GM23248 (cell line): ENCODE results near the gene IL4R. TPM values are rescaled to one million over a fixed set of nuclear protein-coding genes. Genes with fewer than 3 reads are reported as not detected.
A peak's percentile ranks its signal among the peaks of the same experiment; 100 is the strongest.

ENCODE experiments used
- DNase-seq: peaks from one replicate; pipeline ENCODE4 v3.0.0-alpha.2; 2015
- H2AFZ ChIP-seq: fragments of 200-600 bp; sonication (generic); 2 replicates; pipeline ENCODE4 v1.6.1; 2016; ENCODE audit warnings: antibody characterized with exemption
- H3F3A ChIP-seq: fragments of 200-600 bp; sonication (generic); 2 replicates; pipeline ENCODE4 v1.6.1; 2016; ENCODE audit warnings: mild to moderate bottlenecking, antibody characterized with exemption, mixed run types; ENCODE audit not compliant: insufficient read depth
- H3K27ac ChIP-seq: fragments of 200-600 bp; sonication (generic); 2 replicates; pipeline ENCODE4 v1.5.1; 2016; ENCODE audit warnings: mild to moderate bottlenecking
- H3K27me3 ChIP-seq: fragments of 200-600 bp; sonication (generic); replicated peaks from 2 replicates; pipeline ENCODE4 v1.6.1; 2016; ENCODE audit warnings: mild to moderate bottlenecking; ENCODE audit not compliant: insufficient read depth
- H3K36me3 ChIP-seq: fragments of 200-600 bp; sonication (generic); 2 replicates; pipeline ENCODE4 v1.6.1; 2016; ENCODE audit warnings: low read depth, mild to moderate bottlenecking
- H3K4me1 ChIP-seq: fragments of 200-600 bp; sonication (generic); 2 replicates; pipeline ENCODE4 v1.6.1; 2016; ENCODE audit warnings: mild to moderate bottlenecking; ENCODE audit not compliant: insufficient read depth
- H3K4me2 ChIP-seq: fragments of 200-600 bp; sonication (generic); one replicate; pipeline ENCODE4 v1.6.1; 2016; ENCODE audit warnings: mild to moderate bottlenecking; ENCODE audit not compliant: unreplicated experiment
- H3K4me3 ChIP-seq: fragments of 200-600 bp; sonication (generic); 2 replicates; pipeline ENCODE4 v1.5.1; 2016; ENCODE audit warnings: mild to moderate bottlenecking
- H3K79me2 ChIP-seq: fragments of 200-600 bp; sonication (generic); 2 replicates; pipeline ENCODE4 v1.6.1; 2016; ENCODE audit warnings: mild to moderate bottlenecking; ENCODE audit not compliant: insufficient read depth
- H3K9ac ChIP-seq: fragments of 200-600 bp; sonication (generic); 2 replicates; pipeline ENCODE4 v1.6.1; 2016; ENCODE audit warnings: mild to moderate bottlenecking
- H3K9me2 ChIP-seq: fragments of 200-600 bp; sonication (generic); 2 replicates; pipeline ENCODE4 v1.6.1; 2016; ENCODE audit warnings: mixed run types, mild to moderate bottlenecking, moderate library complexity; ENCODE audit not compliant: insufficient read depth
- H3K9me3 ChIP-seq: fragments of 200-600 bp; sonication (generic); one replicate; pipeline ENCODE4 v1.6.1; 2017; ENCODE audit warnings: low read depth
- H4K20me1 ChIP-seq: fragments of 200-600 bp; sonication (generic); 2 replicates; pipeline ENCODE4 v1.6.0; 2016; ENCODE audit not compliant: insufficient read depth
- EZH2 ChIP-seq: fragments of 200-600 bp; sonication (generic); IDR thresholded peaks from 2 replicates; pipeline ENCODE4 v1.6.1; 2018; ENCODE audit warnings: antibody characterized with exemption, mild to moderate bottlenecking; ENCODE audit not compliant: insufficient read depth, poor library complexity, severe bottlenecking
- EZH2phosphoT487 ChIP-seq: fragments of 200-600 bp; sonication (generic); IDR thresholded peaks from 2 replicates; pipeline ENCODE4 v1.6.1; 2018; ENCODE audit warnings: antibody characterized with exemption, moderate library complexity, mild to moderate bottlenecking, low read depth; ENCODE audit not compliant: insufficient read depth
- WGBS, 2 experiments: methylation state at CpG; one replicate each; pipeline ENCODE4 v1.1.6; 2015 to 2017; ENCODE audit warnings: low lambda C conversion rate in 2 of 2, low coverage in 1 of 2; ENCODE audit errors: missing lambda C conversion rate in 2 of 2; 5-methylcytosine and 5-hydroxymethylcytosine counted together
- in situ Hi-C: fragments of 300-500 bp; cut with MboI; formaldehyde crosslinking; loops from 2 replicates; pipeline ENCODE4 v1.15.0; 2020
- polyA plus RNA-seq: library from polyadenylated mRNA; unstranded; fragments of >200 nt; fragmentation: Nextera tagmentation; extraction: Ambion mirVana; gene quantifications from 2 replicates; pipeline ENCODE4 v1.2.1, GENCODE V29; 2016
- total RNA-seq: library from RNA; depleted of rRNA; stranded (reverse); fragments of >200 nt; shearing (Covaris generic); gene quantifications from 2 replicates; pipeline ENCODE4 v1.2.3, GENCODE V29; 2014

The IL4R gene
- total and polyA plus RNA-seq, 2 experiments from 2014 or later = 11.7 to 17.7 TPM

DNA sequence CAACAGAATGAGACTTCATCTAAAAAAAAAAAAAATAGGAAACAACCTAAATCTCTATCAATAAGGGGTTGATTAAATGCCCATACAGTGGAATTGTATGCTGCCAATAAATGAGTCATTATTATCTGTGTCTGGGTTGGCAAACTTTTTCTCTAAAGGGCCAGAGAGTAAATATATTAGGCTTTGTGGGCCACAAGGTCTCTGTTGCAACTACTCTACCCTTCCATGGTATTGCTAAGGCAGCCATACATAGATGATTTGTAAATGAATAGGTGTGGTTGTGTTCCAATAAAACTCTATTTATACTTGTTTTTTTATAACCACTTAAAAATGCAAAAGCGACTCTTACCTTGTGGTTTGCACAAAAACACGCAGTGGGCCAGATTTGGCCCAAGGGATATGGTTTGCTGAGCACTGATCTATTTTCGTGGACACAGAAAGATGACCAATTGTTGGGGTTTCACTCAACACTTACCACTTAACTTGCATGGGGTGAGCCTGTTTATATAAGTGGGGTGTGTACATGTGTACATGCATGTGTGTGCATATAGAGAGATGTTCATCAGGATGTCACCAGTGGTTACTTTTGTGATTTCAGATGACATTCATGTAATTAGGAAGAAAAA, 12.4 kb upstream of the IL4R start:
- 82 to 84% methylated on average over 3 of the region's 3 CpGs for WGBS, 2 experiments
- no peaks in the 10 kb centered on the region for H3K9me3 ChIP-seq

DNA sequence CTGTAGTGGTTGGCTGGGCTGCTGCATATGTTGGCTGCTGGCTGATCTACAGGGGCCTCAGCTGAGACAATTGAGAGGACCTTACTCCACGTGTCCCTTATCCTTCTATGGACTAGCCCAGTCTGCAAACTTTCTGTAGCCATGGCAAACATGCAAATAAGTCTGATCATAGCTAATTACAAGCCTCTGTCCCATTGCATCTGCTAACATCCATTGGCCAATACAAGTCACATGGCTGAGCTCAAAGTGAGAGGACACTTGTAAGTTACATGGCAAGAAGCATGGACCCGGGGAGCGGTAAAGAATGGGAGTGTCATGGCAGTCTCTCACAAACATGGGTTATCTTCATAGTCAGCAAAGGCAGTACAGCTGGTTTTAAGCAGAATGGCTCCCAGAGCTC, 11.6 kb upstream of the IL4R start:
- Histone ChIP-seq H3K27me3 (no peaks in the 10 kb centered on the region), H3K79me2 (no peaks in the 10 kb centered on the region), H3K9me2 (no peaks in the 10 kb centered on the region), H3F3A (0 out of 2 replicates have a peak, but pooled peaks cover 8% of the 10 kb centered on the region), H3K4me1 (0 out of 2 replicates have a peak, but pooled peaks cover 3% of the 10 kb centered on the region), H3K4me3 (no peak overlapping the region), H3K9ac (no peak overlapping the region), H3K9me3 (no peaks in the 10 kb centered on the region), H2AFZ (no peak overlapping the region), H3K4me2 (no peak overlapping the region), H3K27ac (no peak overlapping the region), H3K36me3 (no peaks in the 10 kb centered on the region), H4K20me1 (no peaks in the 10 kb centered on the region)
- TF ChIP-seq EZH2phosphoT487 = no peak
- TF ChIP-seq EZH2 = no peak
- WGBS, 2 experiments = 96 to 99% methylated on average over 3 of the region's 3 CpGs
- no peak for DNase-seq
- in situ Hi-C loops = no loop called here

More for the DNA sequence above, 12.4 kb upstream of the IL4R start:
- H3K4me2 ChIP-seq = no peak overlapping the region
- H3F3A ChIP-seq = 0 out of 2 replicates have a peak, but pooled peaks cover 8% of the 10 kb centered on the region
- no peak overlapping the region for H3K4me3 ChIP-seq
- H4K20me1 ChIP-seq = no peaks in the 10 kb centered on the region
- H3K4me1 ChIP-seq = 0 out of 2 replicates have a peak, but pooled peaks cover 3% of the 10 kb centered on the region
- H3K36me3 ChIP-seq = no peaks in the 10 kb centered on the region
- no peak overlapping the region for H3K27ac ChIP-seq
- TF ChIP-seq EZH2 (no peak), EZH2phosphoT487 (no peak)
- peak; percentile 22 for DNase-seq
- no peaks in the 10 kb centered on the region for H3K79me2 ChIP-seq
- no peaks in the 10 kb centered on the region for H3K9me2 ChIP-seq
- H3K9ac ChIP-seq = no peak overlapping the region
- no peaks in the 10 kb centered on the region for H3K27me3 ChIP-seq
- in situ Hi-C loops = no loop called here
- H2AFZ ChIP-seq = no peak overlapping the region

DNA sequence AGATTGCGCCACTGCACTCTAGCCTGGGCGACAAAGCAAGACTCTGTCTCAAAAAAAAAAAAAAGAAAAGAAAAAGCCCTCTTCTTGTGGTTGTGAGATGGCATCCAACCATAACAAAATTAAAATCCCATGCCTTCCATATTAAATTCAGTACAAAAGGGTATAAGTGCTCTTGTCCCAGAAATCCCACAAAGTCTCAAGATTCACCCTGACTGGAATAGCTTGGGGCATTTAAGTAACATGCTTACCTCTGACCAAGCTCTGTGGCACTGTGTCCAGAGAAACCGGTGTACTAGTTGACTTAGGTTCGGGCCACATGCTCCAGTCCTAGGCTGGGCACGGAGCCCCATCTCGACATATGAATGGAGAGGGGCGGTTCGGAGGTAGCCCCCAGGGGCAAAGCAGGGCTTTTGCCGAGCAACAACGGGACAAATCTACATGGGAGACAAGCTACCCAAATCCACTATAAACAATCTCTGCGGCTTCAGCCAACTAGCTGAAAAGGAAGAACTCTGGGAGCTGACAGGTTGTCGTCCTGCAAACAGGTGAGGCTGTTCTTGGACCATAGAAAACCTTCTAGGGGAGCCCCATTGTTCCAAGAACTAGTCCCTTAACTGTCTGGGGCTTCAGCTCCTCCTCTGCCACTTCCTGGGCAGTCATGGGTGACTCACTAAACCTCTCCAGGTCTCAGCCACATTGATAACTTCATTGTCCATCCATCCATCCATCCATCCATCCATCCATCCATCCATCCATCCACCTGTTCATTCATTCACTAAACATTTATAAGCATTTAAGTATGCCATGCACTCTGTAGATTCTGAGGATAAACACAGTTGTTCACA, 10.3 kb upstream of the IL4R start:
- 90 to 92% methylated on average over 12 of the region's 12 CpGs for WGBS, 2 experiments
- H3K9ac ChIP-seq = no peak overlapping the region
- in situ Hi-C loops = no loop called here

DNA sequence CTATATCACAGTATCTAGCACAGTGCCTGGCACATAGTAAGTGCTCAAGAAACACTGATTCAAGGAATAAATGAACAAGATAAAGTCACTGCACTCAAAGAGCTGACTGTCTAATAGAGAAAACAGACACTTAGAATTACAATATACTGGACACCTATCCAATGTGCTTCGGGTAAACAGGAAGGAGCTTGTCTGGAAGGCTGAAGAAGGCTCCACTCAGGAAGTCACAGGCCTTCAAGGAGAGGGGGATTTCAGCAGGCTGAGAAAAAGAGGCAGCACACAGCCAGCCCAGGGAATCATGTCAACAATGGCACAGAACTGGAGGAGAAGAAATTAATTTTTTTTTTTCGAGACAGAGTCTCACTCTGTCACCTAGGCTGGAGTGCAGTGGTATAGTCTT, 9.7 kb upstream of the IL4R start:
- DNase-seq = no peak
- no peaks in the 10 kb centered on the region for H3K27me3 ChIP-seq
- 64% methylated on average over 2 of the region's 2 CpGs for WGBS, 2 experiments
- no peaks in the 10 kb centered on the region for H3K9me2 ChIP-seq
- no peaks in the 10 kb centered on the region for H3K36me3 ChIP-seq
- in situ Hi-C loops = no loop called here
- H3K79me2 ChIP-seq = no peaks in the 10 kb centered on the region
- H2AFZ ChIP-seq = no peak overlapping the region
- TF ChIP-seq EZH2phosphoT487 (no peak), EZH2 (no peak)
- H3K9me3 ChIP-seq = no peaks in the 10 kb centered on the region
- no peak overlapping the region for H3K4me2 ChIP-seq
- no peak overlapping the region for H3K9ac ChIP-seq
- H3K27ac ChIP-seq = no peak overlapping the region
- 0 out of 2 replicates have a peak, but pooled peaks cover 3% of the 10 kb centered on the region for H3K4me1 ChIP-seq
- 0 out of 2 replicates have a peak, but pooled peaks cover 8% of the 10 kb centered on the region for H3F3A ChIP-seq
- no peaks in the 10 kb centered on the region for H4K20me1 ChIP-seq
- H3K4me3 ChIP-seq = no peak overlapping the region

More for the DNA sequence above, 10.3 kb upstream of the IL4R start:
- Histone ChIP-seq H3K27ac (no peak overlapping the region), H3K4me3 (no peak overlapping the region), H2AFZ (no peak overlapping the region), H3K36me3 (no peaks in the 10 kb centered on the region), H3K9me3 (no peaks in the 10 kb centered on the region), H3K9me2 (no peaks in the 10 kb centered on the region), H3K4me1 (0 out of 2 replicates have a peak, but pooled peaks cover 3% of the 10 kb centered on the region), H3K4me2 (no peak overlapping the region), H4K20me1 (no peaks in the 10 kb centered on the region), H3K79me2 (no peaks in the 10 kb centered on the region), H3K27me3 (no peaks in the 10 kb centered on the region), H3F3A (0 out of 2 replicates have a peak, but pooled peaks cover 8% of the 10 kb centered on the region)
- no peak for DNase-seq
- TF ChIP-seq EZH2 = no peak
- no peak for TF ChIP-seq EZH2phosphoT487
